Measurements from ENCODE around the gene EMC8.

- no peak for TF ChIP-seq CTCF (IDR thresholded peaks at IDR 0.05)
- TF ChIP-seq EZH2 (IDR thresholded peaks at IDR 0.05; ENCODE audit: borderline replicate concordance, insufficient read depth, low read depth, low read length, poor library complexity, severe bottlenecking): no peak
These were observed 29.9 kb upstream of the EMC8 start for GRCh38 chr16:85829171-85829719.
